ACC112 (cell line): ENCODE measurements around the gene COPS7A.
A peak's percentile ranks its signal among the peaks of the same experiment; 100 is the strongest.

ENCODE experiments used
- H2AFZ ChIP-seq: fragments of 200-600 bp; sonication (generic); one replicate; pipeline ENCODE4 v1.6.0; 2017; ENCODE audit warnings: antibody characterized with exemption, low read length; ENCODE audit not compliant: unreplicated experiment
- H3K27ac ChIP-seq: fragments of 200-600 bp; sonication (generic); 2 replicates; pipeline ENCODE4 v1.5.1; 2014; ENCODE audit warnings: low read depth, mild to moderate bottlenecking, antibody characterized with exemption, low read length, moderate library complexity
- H3K27me3 ChIP-seq: fragments of 200-600 bp; sonication (generic); 2 replicates; pipeline ENCODE4 v1.6.1; 2014; ENCODE audit warnings: mild to moderate bottlenecking, antibody characterized with exemption, low read length, moderate library complexity, mixed read lengths; ENCODE audit not compliant: insufficient read depth
- H3K36me3 ChIP-seq: fragments of 200-600 bp; sonication (generic); 2 replicates; pipeline ENCODE4 v1.6.1; 2016; ENCODE audit warnings: mild to moderate bottlenecking, antibody characterized with exemption, low read length, moderate library complexity, mixed read lengths; ENCODE audit not compliant: insufficient read depth
- H3K4me1 ChIP-seq: fragments of 200-600 bp; sonication (generic); one replicate; pipeline ENCODE4 v1.6.1; 2016; ENCODE audit warnings: low read length, mixed read lengths; ENCODE audit not compliant: insufficient read depth, unreplicated experiment, control insufficient read depth
- H3K4me3 ChIP-seq: fragments of 200-600 bp; sonication (generic); 2 replicates; pipeline ENCODE4 v1.5.1; 2014; ENCODE audit warnings: mild to moderate bottlenecking, low read depth, low read length
- H3K79me2 ChIP-seq: fragments of 200-600 bp; sonication (generic); one replicate; pipeline ENCODE4 v1.6.0; 2016; ENCODE audit warnings: low read length; ENCODE audit not compliant: control insufficient read depth, unreplicated experiment, insufficient read depth

The COPS7A gene

DNA sequence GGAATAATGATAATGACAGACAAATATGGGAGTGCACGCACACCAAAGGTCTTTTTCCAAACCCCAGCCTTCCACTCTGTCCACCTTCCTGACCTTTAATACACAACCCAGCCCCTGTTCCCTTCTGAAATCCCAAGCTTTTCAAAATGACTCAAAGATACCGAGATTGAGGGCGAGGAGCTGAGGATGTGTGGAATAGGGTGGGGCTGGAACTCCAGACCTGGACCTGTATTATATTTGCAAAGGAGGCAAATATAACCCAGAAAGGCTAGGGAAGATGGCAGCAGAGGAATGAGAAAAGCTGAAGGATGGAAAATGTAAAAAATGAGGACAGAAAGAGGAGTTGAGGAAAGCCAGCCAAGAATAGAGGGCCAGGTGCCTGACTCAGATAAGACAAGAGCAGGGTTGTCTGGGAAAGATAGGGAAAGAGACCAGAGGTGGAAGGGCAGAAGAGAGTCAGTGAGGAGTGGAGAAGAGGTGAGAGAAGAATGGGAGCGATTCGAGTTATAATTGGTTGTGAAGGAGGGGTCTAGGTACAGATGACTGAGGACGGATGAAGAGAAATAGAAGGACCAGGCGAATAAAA is 41.3 kb downstream of the COPS7A start:
- Histone ChIP-seq H3K36me3 (no peaks in the 10 kb centered on the region), H3K4me1 (peaks cover 35% of the 10 kb centered on the region), H3K79me2 (peaks cover 32% of the 10 kb centered on the region), H3K4me3 (peak overlapping the region; percentile 89), H3K27me3 (no peaks in the 10 kb centered on the region), H2AFZ (peak overlapping the region; percentile 51), H3K27ac (peak overlapping the region; percentile 79)

DNA sequence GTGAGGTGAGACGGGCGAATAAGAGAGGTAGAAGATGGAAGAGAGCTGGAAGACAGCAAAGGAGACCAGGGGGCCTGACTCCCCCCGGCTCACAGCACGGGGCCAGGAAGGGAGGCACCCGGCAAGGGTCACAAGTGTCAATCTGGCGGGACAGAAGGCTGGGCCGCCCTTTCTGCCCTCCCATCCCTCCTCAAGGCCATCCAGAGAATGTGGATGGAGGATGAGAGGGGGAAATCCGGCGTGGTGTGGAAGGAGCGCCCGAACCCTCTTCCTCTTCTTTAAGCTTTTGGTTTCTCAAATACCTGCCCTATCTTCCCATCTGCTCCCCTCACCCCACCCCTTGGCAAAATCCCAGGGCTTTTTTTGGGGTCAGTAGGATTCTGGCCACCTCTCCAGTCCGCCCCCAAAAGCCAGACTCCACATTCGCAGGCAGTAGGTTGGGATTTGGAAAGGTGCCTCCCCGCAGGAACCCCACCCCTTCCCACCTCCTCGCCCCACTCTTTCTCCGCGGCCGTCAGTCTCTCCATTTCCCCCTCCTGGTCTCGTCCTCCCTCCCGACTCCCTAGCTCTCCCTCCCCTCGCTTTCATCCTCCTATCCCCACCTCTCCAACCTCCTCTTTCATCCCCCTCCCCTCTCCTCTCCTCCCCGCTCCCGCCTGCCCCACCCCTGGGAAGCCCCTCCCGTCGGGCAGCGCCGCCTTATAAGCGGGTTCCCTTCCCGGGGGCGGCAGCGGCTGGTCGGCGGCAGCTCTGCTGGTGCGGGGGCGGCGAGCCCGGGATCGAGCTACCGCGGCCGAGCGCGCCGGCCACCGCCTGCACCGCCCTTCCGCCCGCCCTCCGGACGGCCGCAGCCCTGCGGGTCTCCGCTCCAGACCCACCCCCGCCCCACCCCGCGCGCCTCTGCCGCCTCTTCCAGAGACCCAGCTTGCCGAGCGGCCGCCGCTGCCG is 42.1 kb downstream of the COPS7A start, which contains the start of gene PTMS:
PTMS (plus strand) TSS at position 730 of the 948 bp plus-strand sequence. CDS start 343 bp downstream, outside the sequence.
- Histone ChIP-seq H3K4me1 (peaks cover 35% of the 10 kb centered on the region), H3K27me3 (no peaks in the 10 kb centered on the region), H3K4me3 (peak within 1 kb of the TSS; percentile 89), H3K79me2 (peaks cover 32% of the 10 kb centered on the region), H3K36me3 (no peaks in the 10 kb centered on the region), H2AFZ (peak within 1 kb of the TSS; percentile 51), H3K27ac (peak within 1 kb of the TSS; percentile 79)

DNA sequence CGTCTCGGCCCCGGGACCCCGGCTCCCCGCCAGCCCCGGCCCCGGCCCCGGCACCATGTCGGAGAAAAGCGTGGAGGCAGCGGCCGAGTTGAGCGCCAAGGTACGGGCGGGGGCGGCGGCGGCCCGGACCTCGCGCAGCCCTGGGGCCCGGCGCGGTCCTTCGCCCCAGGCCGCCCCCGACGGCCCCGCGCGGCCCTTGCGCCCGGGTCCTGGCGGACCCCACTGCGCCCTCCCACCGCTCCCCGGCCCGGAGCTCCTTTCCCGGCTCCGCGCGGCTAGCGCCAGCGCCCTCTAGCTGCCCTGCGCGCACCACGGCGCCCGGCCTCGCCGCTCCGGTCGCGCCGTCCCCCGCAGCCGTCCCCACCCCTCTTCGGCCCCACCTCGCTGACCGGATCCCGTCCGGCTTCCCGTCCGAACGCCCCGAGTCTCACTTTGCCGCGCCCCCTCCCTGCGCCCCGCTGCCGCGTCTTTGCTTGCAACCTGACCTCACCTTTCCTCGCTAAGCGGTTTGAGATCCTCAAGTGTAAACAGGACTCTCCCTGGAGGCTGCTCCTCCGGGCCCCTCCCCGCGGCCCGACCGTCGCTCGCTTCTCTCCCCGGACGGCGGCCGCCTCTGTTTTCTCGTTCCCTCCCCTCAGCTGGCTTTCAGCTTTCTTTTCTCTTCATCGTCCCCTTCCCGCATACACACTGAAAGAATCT is 43.0 kb downstream of the COPS7A start:
- H3K27me3 ChIP-seq = no peaks in the 10 kb centered on the region
- peaks cover 32% of the 10 kb centered on the region for H3K79me2 ChIP-seq
- peak overlapping the region; percentile 89 for H3K4me3 ChIP-seq
- H3K4me1 ChIP-seq = peaks cover 35% of the 10 kb centered on the region
- peak overlapping the region; percentile 16; the same call in 1 of the 2 replicates for H3K27ac ChIP-seq
- no peaks in the 10 kb centered on the region for H3K36me3 ChIP-seq
- H2AFZ ChIP-seq = peak overlapping the region; percentile 7

DNA sequence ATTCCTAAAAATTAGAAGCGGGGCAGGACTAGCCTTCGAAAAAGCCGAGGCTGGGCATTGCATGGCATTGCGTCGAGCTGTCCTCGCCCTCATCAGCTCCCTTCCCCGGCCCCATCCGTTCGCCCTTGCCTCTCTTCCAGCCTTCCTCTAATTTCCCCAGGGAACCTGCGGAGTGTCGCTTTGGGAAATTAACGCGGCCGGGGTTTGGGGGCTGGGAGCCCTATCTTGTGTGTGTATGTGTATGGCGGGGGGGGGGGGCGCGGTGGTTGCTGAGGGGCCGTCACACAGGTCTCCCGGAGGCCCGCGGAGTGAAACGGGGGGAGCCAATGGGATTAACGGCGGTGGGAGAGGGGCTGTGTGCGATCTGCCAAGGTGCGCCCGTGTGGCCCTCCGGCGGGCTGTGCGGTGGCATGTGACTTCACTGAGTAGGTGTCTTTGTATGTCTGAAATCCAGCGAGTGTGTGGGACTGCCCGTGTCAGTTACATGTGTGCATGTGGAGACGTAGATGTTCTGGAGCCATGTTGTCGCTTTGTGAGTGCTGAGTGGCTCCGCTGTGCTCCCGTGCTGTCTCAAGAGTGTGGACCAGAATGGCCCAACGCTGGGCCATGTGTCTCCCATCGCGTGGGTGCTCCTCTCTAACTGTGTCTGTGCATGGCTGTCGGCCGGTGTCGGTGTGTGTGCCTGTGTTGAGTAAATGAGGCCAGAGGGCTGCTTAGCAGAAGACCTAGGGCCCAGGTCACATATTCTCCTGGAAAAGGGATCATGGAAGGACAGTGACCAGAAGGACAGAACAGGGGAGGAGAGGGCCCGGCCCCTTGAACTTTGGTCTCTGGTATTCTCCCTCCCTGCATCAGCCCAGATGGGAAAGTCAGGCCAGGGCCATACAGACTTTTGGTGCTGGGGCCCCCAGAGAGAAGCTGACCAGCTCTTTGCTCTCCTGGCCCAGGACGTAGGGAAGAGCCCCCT is 43.8 kb downstream of the COPS7A start:
- Histone ChIP-seq H3K79me2 (peaks cover 32% of the 10 kb centered on the region), H3K4me3 (peak overlapping the region; percentile 89), H3K27me3 (no peaks in the 10 kb centered on the region), H3K4me1 (peaks cover 35% of the 10 kb centered on the region), H2AFZ (no peak overlapping the region), H3K36me3 (no peaks in the 10 kb centered on the region), H3K27ac (peak overlapping the region; percentile 16; the same call in 1 of the 2 replicates)

DNA sequence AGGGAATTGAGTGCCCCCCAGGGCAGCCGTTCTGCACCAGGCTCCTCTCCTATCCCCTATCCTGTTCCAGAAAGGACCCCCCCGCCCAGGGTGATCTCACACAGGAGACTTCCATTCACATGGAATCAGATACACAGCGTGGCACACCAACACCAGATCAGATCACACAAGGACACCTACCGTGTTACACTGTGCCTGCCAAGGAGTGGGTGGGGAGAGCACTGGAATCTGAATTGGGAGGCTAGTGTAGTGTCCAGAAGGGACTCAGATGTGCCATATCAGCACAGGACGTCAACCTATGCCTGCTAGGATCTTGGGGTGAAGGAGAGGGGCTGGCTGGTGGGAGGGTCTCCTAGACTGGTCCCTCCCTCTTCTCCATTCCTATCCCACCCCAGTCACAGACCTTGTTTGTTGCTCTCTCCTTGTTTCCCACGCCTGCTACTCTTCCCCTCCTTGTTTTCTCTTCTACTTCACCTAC is 44.6 kb downstream of the COPS7A start:
- Histone ChIP-seq H2AFZ (no peak overlapping the region), H3K27me3 (no peaks in the 10 kb centered on the region), H3K27ac (no peak overlapping the region), H3K36me3 (no peaks in the 10 kb centered on the region), H3K79me2 (peaks cover 32% of the 10 kb centered on the region), H3K4me1 (peaks cover 30% of the 10 kb centered on the region), H3K4me3 (peak overlapping the region; percentile 89)

DNA sequence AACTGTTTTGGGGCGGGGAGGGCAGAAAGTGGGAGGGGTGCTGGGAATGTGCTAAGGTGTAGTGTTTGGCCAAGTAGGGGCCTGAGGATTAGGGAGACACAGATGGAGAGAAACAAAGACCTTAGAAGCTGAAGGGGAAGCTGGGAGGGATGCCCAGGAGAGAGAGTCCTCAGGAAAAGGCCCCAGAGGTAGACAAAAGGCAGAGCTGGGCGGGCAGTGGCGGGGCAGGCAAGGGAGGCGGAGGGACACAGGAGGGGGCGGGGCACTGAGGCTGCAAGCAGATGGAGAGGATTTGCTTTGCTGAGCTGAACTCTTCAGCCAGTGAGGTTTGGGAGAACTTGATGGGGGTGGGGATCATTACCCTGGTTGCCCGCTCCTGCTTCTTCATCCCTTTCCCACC is 45.1 kb downstream of the COPS7A start:
- Histone ChIP-seq H3K27me3 (no peaks in the 10 kb centered on the region), H3K36me3 (no peaks in the 10 kb centered on the region), H3K79me2 (peaks cover 32% of the 10 kb centered on the region), H3K4me1 (peaks cover 25% of the 10 kb centered on the region), H3K4me3 (peak overlapping the region; percentile 89), H3K27ac (no peak overlapping the region), H2AFZ (no peak overlapping the region)

DNA sequence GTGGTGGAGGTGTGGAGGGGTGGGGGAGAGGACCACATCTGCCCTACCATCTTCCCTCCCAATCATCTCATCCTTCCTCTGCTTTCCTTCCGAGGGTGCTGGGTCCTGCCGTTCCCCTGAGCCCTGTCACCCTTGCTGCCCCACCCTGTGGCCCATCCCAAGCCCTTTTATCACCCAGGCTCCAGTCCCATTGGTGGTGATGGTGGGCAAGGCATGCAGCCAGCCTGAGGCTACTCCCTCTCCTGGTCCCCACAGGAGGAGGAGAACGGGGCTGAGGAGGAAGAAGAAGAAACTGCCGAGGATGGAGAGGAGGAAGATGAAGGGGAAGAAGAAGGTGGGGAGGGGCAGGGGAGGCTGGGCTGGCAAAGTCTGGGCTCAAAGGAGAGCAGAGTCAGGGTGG is 45.8 kb downstream of the COPS7A start:
- Histone ChIP-seq H3K79me2 (peaks cover 32% of the 10 kb centered on the region), H3K27ac (no peak overlapping the region), H3K4me3 (no peak overlapping the region), H3K4me1 (peaks cover 24% of the 10 kb centered on the region), H2AFZ (no peak overlapping the region), H3K27me3 (no peaks in the 10 kb centered on the region), H3K36me3 (no peaks in the 10 kb centered on the region)

DNA sequence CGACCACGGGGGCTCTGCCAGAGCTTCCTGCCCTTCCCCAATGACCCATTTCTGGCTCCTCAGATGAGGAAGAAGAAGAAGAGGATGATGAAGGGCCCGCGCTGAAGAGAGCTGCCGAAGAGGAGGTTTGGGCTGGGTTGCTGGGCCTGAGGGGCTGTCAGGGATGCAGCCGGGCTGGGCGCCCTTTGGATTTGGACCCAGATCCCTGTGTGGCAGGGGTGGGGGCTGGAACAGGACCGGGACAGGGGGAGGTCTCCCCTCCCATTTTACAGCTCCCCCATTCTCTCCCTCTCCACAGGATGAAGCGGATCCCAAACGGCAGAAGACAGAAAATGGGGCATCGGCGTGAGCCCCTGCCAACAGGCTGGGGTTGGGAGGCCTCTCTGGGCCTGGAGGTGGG is 46.2 kb downstream of the COPS7A start:
- no peak overlapping the region for H2AFZ ChIP-seq
- no peaks in the 10 kb centered on the region for H3K36me3 ChIP-seq
- H3K4me1 ChIP-seq = peaks cover 21% of the 10 kb centered on the region
- no peak overlapping the region for H3K27ac ChIP-seq
- H3K27me3 ChIP-seq = no peaks in the 10 kb centered on the region
- no peak overlapping the region for H3K4me3 ChIP-seq
- H3K79me2 ChIP-seq = peaks cover 32% of the 10 kb centered on the region

DNA sequence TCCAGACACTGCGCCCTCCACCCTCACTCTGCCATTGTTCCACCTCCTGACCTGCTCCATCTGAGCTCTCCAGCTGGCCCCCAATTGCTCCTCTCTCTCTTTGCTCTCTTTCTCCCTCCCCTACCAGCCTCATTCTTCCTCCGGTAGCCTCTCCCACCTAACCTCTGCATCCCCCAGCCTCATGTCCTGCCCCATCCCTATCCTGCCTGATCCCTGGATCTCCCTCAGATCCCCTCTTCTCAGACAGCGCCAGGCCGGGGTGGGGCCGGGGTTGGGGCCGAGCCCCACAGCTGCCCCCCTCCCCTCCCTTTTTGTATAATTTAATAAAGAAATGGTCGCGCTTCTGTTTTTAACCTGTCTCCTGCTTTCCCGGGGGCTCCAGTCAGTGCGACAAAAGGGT is 46.8 kb downstream of the COPS7A start:
- no peak overlapping the region for H3K27ac ChIP-seq
- peaks cover 32% of the 10 kb centered on the region for H3K79me2 ChIP-seq
- no peak overlapping the region for H3K4me3 ChIP-seq
- H3K4me1 ChIP-seq = peaks cover 16% of the 10 kb centered on the region
- no peaks in the 10 kb centered on the region for H3K27me3 ChIP-seq
- H3K36me3 ChIP-seq = no peaks in the 10 kb centered on the region
- H2AFZ ChIP-seq = no peak overlapping the region
